Activated CD8-positive, alpha-beta memory T cell treated with anti-CD3 and anti-CD28 coated beads for 48 hours (primary cell): ENCODE measurements around the gene METTL21C.

Experiments used
- DNase-seq, 3 experiments: peaks; one replicate each; pipeline ENCODE4 v3.0.0-alpha.2; 2020; ENCODE audit warnings: low read depth in 2 of 3, low spot score in 2 of 3

METTL21C gene

DNA sequence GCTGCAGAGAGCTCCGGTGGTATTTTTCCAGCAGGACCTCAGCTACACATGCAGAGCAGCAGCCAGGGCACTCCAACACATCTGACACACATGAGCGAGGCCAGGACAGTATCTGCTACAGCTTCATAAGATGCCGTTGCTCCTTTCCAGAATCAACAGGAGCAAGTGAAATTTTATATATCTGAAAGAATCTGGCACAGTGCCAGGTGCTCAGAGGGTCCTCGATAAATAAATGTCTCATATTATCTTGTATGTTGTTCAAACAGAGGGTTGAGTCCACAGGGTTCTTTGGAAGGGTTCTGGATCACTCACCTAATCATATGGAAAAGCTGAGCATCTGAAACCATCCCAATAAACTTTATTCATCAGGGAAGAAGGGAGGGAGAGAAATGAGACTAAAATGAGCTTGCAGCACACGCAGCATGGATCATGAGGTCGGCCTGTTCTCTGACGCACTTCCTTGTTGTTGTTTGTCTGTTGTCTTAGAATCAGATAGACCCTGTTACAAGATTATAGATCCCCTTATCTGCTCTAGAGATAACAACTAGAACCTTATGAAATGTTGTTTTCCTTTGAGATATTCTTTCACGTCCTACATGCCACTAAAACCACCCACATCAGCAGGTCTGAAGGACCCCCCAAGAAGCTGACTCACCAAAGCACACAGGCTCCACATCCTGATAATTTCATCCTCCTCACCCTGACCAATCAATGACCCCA, 3.2 kb upstream of the METTL21C start:
- no peak for DNase-seq

DNA sequence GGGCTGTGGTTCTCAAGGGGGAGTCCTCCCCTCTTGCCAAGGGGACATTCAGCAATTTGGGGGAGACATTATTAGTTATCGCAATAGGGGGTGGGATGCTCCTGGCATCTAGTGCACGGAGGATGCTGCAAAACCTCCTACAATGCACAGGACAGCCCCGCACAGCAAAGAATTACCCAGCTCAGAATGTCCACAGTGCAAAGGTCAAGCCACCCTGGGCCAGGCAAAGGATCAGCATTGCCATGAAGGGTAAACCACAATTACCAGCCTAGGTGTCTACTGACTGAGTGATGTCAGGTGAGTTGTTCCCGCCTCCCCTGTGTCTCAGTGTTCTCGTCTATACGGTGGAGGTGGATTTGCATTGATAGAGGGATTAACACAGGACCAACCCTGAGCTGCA, 2.4 kb upstream of the METTL21C start:
- DNase-seq, result no peak

DNA sequence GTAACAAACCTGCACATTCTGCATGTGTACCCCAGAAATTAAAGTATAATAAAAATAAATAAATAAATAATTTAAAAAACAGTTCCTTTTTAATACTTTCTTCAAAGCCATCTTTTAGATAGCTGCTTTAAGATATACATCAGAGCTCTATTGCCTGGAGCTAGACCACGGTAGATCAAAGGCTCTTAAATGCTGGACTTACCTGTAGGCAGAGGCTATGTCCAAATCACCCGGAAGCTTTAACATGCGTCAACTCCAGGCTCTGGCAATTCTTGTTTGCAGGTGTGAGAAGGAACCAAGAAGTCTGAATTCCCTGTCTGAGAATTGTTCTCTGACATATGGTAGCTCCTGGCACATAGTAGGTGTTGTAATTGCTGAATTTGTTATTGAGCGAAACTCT, 1.6 kb upstream of the METTL21C start:
- DNase-seq, result no peak

GRCh38 chr13:102693776-102694175, 1.1 kb downstream of the METTL21C start:
- DNase-seq, result no peak

DNA sequence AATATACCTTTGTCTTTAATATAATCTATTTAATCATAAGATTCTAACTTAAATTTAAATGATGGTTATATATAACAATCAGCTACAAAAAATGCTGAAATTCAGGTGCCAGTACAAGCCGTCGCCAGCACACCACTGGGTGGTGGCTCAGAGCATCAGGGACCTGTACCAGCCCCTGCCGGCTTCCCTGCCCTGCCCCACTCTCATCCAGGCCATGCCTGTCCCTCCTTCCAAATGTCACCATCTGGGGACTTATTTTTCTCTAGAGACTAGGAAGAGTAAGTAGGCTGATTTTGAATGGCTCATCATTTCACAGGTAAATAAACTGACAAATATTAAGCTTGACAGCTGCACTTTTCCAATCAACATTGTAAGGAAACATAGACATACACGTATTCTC, 1.6 kb downstream of the METTL21C start:
- no peak for DNase-seq

- no peak for DNase-seq
Observed at GRCh38 chr13:102692491-102692826, 2.4 kb downstream of the METTL21C start.

DNA sequence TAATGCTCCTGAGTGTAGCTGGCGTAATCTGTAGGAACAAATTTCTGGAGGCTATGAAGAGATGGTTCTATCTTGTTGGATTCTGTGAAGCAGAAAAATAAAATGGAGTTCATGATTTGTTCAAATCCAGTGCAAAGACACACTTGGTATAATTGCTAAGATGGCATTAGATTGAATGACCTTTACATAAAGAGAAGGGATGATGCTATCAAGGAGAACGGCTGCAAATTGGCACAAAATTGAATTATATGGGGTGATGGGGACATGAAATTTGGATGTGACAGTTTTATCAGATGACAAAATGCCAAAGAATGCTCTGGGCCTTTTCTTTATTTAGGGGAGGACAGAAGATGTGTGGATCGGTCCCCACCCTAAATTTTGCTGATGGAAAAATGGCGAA, 4.0 kb downstream of the METTL21C start:
- DNase-seq, result no peak

GRCh38 chr13:102688306-102688973, 6.4 kb downstream of the METTL21C start:
- no peak for DNase-seq

GRCh38 chr13:102687520-102687919, 7.3 kb downstream of the METTL21C start:
- DNase-seq, result no peak

- DNase-seq, result no peak
Observed at GRCh38 chr13:102686024-102686423, 8.8 kb downstream of the METTL21C start.

DNA sequence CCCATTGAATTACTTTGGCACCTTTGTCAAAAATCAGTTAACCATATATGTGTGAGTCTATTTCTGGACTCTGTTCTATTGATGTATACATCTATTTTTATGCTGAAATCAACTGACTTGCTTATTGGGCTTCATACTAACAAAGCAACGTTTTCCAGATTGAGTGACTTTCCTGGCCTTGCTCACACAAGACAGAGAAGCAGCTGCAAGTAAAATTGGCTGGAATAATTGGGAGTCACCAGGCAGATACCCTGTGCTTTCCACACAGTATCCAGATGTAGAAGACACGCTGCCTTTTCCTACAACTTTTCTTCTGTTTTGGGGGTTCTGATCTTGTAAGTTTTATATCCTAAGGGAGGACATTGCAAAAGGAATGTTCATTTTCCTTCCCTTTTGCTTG, 11.2 kb downstream of the METTL21C start:
- no peak for DNase-seq

DNA sequence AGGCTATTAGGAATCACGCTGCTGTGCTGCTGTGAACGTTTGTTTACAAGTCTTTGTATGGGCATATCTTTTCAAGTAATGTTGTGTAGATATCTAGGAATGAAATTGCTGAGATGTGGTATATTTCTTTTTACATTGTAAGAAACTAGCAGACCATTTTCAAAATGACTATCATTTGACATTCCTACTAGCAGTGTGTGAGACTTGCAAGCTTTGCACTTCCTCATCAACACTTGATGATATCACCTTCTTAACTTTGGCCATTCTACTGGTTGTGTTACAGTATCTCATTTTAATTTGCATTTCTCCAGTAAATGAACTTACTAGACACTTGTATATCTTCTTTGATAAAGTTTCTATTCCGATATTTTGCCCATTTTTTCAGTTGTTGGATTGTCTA, 12.1 kb downstream of the METTL21C start:
- no peak for DNase-seq

- no peak for DNase-seq
Observed at GRCh38 chr13:102682211-102682610, 12.6 kb downstream of the METTL21C start.

DNA sequence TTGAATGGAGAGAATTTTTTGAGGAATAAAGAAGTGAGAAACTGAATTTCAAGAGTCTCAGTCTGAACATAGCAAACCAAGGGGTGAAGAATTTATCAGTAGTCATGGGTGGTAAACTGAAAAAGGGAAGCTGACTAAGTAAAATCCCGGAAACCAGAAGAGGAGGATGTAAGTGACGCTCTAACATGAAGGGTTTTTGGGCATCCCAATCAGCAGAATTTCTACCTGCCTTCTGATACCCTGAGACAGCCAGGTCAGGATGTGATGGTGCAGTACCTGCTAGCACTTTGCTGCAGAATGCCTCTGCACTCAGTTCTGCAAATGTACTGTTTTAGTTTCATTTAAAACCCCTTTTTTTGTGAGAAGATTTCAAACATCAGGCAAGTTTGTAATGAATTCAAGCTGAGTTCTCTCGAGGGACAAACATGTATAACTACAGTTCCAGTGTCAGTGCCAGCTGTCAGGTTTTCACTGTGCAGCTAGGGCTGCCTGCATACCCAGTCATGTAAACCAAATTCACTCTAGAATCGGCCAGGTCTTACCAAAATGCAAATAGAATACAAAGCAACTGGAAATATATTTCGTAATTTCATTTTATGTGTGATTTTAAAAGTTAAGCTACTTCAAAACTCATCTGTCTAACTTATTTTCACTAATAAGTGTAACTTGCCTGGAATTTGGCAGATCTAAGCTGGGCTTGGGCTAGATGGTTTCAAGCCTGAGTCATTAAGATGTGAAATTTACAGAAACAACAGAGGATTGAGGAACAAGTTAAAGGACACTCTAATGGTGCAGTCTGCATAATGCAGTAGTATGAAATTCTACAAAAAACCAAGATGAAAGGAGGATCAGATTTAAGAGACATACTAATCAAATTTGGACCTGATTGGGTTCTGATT, 13.8 kb downstream of the METTL21C start:
- DNase-seq, result no peak

- no peak for DNase-seq
Observed at GRCh38 chr13:102680133-102680717, 14.6 kb downstream of the METTL21C start.

DNA sequence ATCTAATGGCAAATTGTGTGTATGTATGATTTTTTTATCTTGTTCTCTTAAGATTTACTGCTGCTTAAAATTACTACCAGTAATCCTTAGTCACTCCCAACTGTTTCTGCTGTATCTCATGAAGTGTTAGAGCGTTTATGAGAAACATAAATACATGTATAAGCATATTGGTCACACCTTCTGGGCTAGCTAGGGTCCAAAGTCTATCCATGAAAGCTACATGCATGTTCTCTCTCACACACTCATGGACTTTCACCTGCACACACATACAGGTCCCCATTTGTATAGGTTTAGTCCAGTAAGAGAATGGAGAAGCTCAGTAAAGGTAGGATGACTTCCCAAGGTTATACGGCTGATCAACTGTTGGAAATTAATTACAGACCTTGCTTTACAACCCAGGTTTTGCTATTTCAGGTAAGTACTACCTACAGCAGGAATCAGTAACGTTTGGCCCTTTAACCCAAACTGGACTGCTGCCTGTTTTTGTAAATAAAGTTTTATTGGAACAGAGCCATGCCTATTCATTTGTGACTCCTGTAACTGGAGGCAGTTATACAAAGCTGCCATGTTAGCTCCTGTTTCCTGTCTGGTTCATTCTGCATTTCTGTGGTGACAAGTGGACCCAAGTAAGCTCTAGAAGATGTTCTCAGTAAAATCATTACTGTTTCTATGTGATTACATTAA, 15.3 kb downstream of the METTL21C start:
- DNase-seq, result no peak

DNA sequence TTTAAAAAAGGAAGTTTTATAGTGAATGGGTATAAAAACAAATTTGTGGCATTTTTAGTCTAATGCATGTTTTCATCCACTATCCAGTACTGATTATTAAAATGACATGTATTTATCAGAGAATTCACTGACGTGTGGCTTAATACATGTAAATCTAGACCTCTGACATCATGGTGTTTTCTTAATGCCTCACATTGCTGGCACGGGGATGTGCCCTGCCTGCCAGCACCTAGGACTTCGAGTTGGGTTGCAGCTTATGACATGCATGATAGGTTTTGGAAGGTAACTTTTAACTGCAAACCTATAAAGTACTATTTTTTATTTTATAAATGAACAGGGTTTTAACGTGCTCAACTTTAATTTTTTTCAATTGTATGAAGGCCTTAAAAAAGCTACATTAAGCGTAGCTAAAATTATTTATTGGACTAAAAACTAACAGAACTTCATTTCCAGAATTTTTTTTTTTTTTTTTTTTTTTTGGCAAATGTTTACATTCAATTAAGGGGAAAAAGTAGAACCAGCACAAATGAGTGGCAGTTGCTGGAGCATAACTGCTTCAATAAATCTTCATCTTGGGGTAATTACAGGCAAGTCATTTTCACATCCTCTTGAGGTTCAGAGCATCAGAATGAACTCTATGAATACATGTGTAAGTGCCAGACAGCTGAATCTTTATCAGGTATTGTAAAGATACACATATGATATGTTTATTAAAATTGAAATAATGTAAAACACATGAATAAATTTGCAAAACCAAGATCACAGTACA, 16.3 kb downstream of the METTL21C start:
- DNase-seq, result no peak

- no peak for DNase-seq
Observed at GRCh38 chr13:102677122-102677521, 17.7 kb downstream of the METTL21C start.

- no peak for DNase-seq
Observed at GRCh38 chr13:102675115-102675514, 19.7 kb downstream of the METTL21C start.

- no peak for DNase-seq
Observed at GRCh38 chr13:102670130-102670529, 24.7 kb downstream of the METTL21C start.
